Vagina (tissue), 2 donors: ENCODE data around the gene NOVA2.

ENCODE experiments used
- CTCF ChIP-seq, 3 experiments: fragments of 450-650 bp in 2 of 3; fragments of 200-600 bp in 1 of 3; sonication (generic) in 1 of 3; IDR thresholded peaks; one replicate each; pipeline ENCODE4 v1.5.1; 2017 to 2019; ENCODE audit warnings: antibody characterized with exemption in 3 of 3, mild to moderate bottlenecking in 2 of 3, moderate library complexity in 2 of 3
- POLR2A ChIP-seq, 2 donors: fragments of 450-650 bp; IDR thresholded peaks; one replicate each; pipeline ENCODE4 v1.6.1; 2017; ENCODE audit warnings: antibody characterized with exemption in 2 of 2, mild to moderate bottlenecking in 2 of 2, moderate library complexity in 2 of 2
- POLR2AphosphoS5 ChIP-seq, 2 donors: sonication (generic); formaldehyde crosslinking; IDR thresholded peaks; one replicate each; pipeline ENCODE4 v1.9.0; 2017; ENCODE audit warnings: antibody characterized with exemption in 2 of 2, mild to moderate bottlenecking in 2 of 2, low read depth in 1 of 2; ENCODE audit not compliant: insufficient read depth in 1 of 2

GRCh38 chr19:45934551-45935230 lies 39.0 kb downstream of the NOVA2 start:
- TF ChIP-seq CTCF (IDR thresholded peaks at IDR 0.05) (no peak), POLR2AphosphoS5 (IDR thresholded peaks at IDR 0.05; ENCODE audit: insufficient read depth in 1 of 2, low read depth in 1 of 2) (no peak), POLR2A (IDR thresholded peaks at IDR 0.05) (no peak)
